ENCODE data around the gene ASAP3. TPM values are rescaled to one million over a fixed set of nuclear protein-coding genes. Genes with fewer than 3 reads are reported as not detected.
A peak's percentile ranks its signal among the peaks of the same experiment; 100 is the strongest.

Gene ASAP3
- total RNA-seq, 1 experiment from 2014 or later: 0.60 TPM

GRCh38 chr1:23522244-23522982, 38.4 kb upstream of the ASAP3 start:
- H3K4me1 ChIP-seq (ENCODE audit: low read length): peaks cover 31% of the 10 kb centered on the region
- peaks cover 25% of the 10 kb centered on the region for H3K36me3 ChIP-seq (ENCODE audit: insufficient read depth, low read length)
- H2AFZ ChIP-seq (ENCODE audit: low read length): no peak overlapping the region
- H3K9ac ChIP-seq (ENCODE audit: low read length): no peak overlapping the region
- H3K27me3 ChIP-seq (ENCODE audit: low read length): no peaks in the 10 kb centered on the region
- H3K27ac ChIP-seq (ENCODE audit: low read length): no peak overlapping the region
- H3K9me2 ChIP-seq (replicated peaks; ENCODE audit: insufficient read depth, low read length): no peaks in the 10 kb centered on the region
- no peaks in the 10 kb centered on the region for H3K9me3 ChIP-seq (ENCODE audit: low read length)
- H3K79me2 ChIP-seq (ENCODE audit: low read length): peaks cover 39% of the 10 kb centered on the region
- H4K20me1 ChIP-seq (ENCODE audit: insufficient read depth, low read depth, low read length): peaks cover 10% of the 10 kb centered on the region; the same call in 1 of the 2 replicates
- H3K4me3 ChIP-seq (ENCODE audit: low read length): no peak overlapping the region
- no peak overlapping the region for H3K4me2 ChIP-seq (ENCODE audit: low read depth, low read length, poor library complexity, severe bottlenecking)
- no peak for DNase-seq

GRCh38 chr1:23521588-23521987, 37.6 kb upstream of the ASAP3 start:
- H2AFZ ChIP-seq (ENCODE audit: low read length): no peak overlapping the region
- no peaks in the 10 kb centered on the region for H3K9me2 ChIP-seq (replicated peaks; ENCODE audit: insufficient read depth, low read length)
- H3K27ac ChIP-seq (ENCODE audit: low read length): no peak overlapping the region
- no peaks in the 10 kb centered on the region for H3K27me3 ChIP-seq (ENCODE audit: low read length)
- peaks cover 6% of the 10 kb centered on the region; the same call in 1 of the 2 replicates for H4K20me1 ChIP-seq (ENCODE audit: insufficient read depth, low read depth, low read length)
- no peak overlapping the region for H3K4me3 ChIP-seq (ENCODE audit: low read length)
- H3K9me3 ChIP-seq (ENCODE audit: low read length): no peaks in the 10 kb centered on the region
- H3K4me1 ChIP-seq (ENCODE audit: low read length): peaks cover 23% of the 10 kb centered on the region
- DNase-seq: peak; percentile 57
- H3K9ac ChIP-seq (ENCODE audit: low read length): no peak overlapping the region
- peaks cover 31% of the 10 kb centered on the region for H3K79me2 ChIP-seq (ENCODE audit: low read length)
- no peak overlapping the region for H3K4me2 ChIP-seq (ENCODE audit: low read depth, low read length, poor library complexity, severe bottlenecking)
- peaks cover 29% of the 10 kb centered on the region for H3K36me3 ChIP-seq (ENCODE audit: insufficient read depth, low read length)

GRCh38 chr1:23517581-23517980, 33.6 kb upstream of the ASAP3 start:
- Histone ChIP-seq H3K79me2 (ENCODE audit: low read length) (peaks cover 4% of the 10 kb centered on the region), H3K36me3 (ENCODE audit: insufficient read depth, low read length) (peaks cover 30% of the 10 kb centered on the region), H3K27ac (ENCODE audit: low read length) (no peak overlapping the region), H3K4me2 (ENCODE audit: low read depth, low read length, poor library complexity, severe bottlenecking) (no peak overlapping the region), H4K20me1 (ENCODE audit: insufficient read depth, low read depth, low read length) (no peaks in the 10 kb centered on the region), H3K4me3 (ENCODE audit: low read length) (no peak overlapping the region), H3K4me1 (ENCODE audit: low read length) (no peaks in the 10 kb centered on the region), H3K9me2 (replicated peaks; ENCODE audit: insufficient read depth, low read length) (no peaks in the 10 kb centered on the region), H3K27me3 (ENCODE audit: low read length) (no peaks in the 10 kb centered on the region), H3K9ac (ENCODE audit: low read length) (no peak overlapping the region), H3K9me3 (ENCODE audit: low read length) (no peaks in the 10 kb centered on the region), H2AFZ (ENCODE audit: low read length) (no peak overlapping the region)
- no peak for DNase-seq

- Histone ChIP-seq H3K79me2 (ENCODE audit: low read length) (no peaks in the 10 kb centered on the region), H3K4me2 (ENCODE audit: low read depth, low read length, poor library complexity, severe bottlenecking) (no peak overlapping the region), H2AFZ (ENCODE audit: low read length) (no peak overlapping the region), H3K4me3 (ENCODE audit: low read length) (no peak overlapping the region), H3K36me3 (ENCODE audit: insufficient read depth, low read length) (peaks cover 21% of the 10 kb centered on the region; the same call in 1 of the 2 replicates), H3K9me3 (ENCODE audit: low read length) (no peaks in the 10 kb centered on the region), H3K9me2 (replicated peaks; ENCODE audit: insufficient read depth, low read length) (no peaks in the 10 kb centered on the region), H4K20me1 (ENCODE audit: insufficient read depth, low read depth, low read length) (no peaks in the 10 kb centered on the region), H3K4me1 (ENCODE audit: low read length) (no peaks in the 10 kb centered on the region), H3K27me3 (ENCODE audit: low read length) (no peaks in the 10 kb centered on the region), H3K27ac (ENCODE audit: low read length) (no peak overlapping the region), H3K9ac (ENCODE audit: low read length) (no peak overlapping the region)
- DNase-seq: no peak
Measured at GRCh38 chr1:23515905-23516304, 31.9 kb upstream of the ASAP3 start.

- DNase-seq: no peak
- Histone ChIP-seq H3K9me2 (replicated peaks; ENCODE audit: insufficient read depth, low read length) (no peaks in the 10 kb centered on the region), H3K4me1 (ENCODE audit: low read length) (no peaks in the 10 kb centered on the region), H3K27ac (ENCODE audit: low read length) (no peak overlapping the region), H3K4me2 (ENCODE audit: low read depth, low read length, poor library complexity, severe bottlenecking) (no peak overlapping the region), H3K36me3 (ENCODE audit: insufficient read depth, low read length) (peaks cover 18% of the 10 kb centered on the region; the same call in 1 of the 2 replicates), H3K4me3 (ENCODE audit: low read length) (no peak overlapping the region), H3K9ac (ENCODE audit: low read length) (no peak overlapping the region), H2AFZ (ENCODE audit: low read length) (no peak overlapping the region), H4K20me1 (ENCODE audit: insufficient read depth, low read depth, low read length) (no peaks in the 10 kb centered on the region), H3K27me3 (ENCODE audit: low read length) (no peaks in the 10 kb centered on the region), H3K9me3 (ENCODE audit: low read length) (no peaks in the 10 kb centered on the region), H3K79me2 (ENCODE audit: low read length) (no peaks in the 10 kb centered on the region)
Measured at GRCh38 chr1:23514111-23514679, 30.2 kb upstream of the ASAP3 start.

GRCh38 chr1:23509896-23510295, 25.9 kb upstream of the ASAP3 start:
- H3K4me1 ChIP-seq (ENCODE audit: low read length): no peaks in the 10 kb centered on the region
- no peak overlapping the region for H3K4me2 ChIP-seq (ENCODE audit: low read depth, low read length, poor library complexity, severe bottlenecking)
- H4K20me1 ChIP-seq (ENCODE audit: insufficient read depth, low read depth, low read length): no peaks in the 10 kb centered on the region
- no peaks in the 10 kb centered on the region for H3K9me3 ChIP-seq (ENCODE audit: low read length)
- H3K9me2 ChIP-seq (replicated peaks; ENCODE audit: insufficient read depth, low read length): no peaks in the 10 kb centered on the region
- H3K36me3 ChIP-seq (ENCODE audit: insufficient read depth, low read length): peaks cover 9% of the 10 kb centered on the region; the same call in 1 of the 2 replicates
- no peak overlapping the region for H2AFZ ChIP-seq (ENCODE audit: low read length)
- H3K79me2 ChIP-seq (ENCODE audit: low read length): no peaks in the 10 kb centered on the region
- H3K9ac ChIP-seq (ENCODE audit: low read length): no peak overlapping the region
- H3K4me3 ChIP-seq (ENCODE audit: low read length): no peak overlapping the region
- H3K27me3 ChIP-seq (ENCODE audit: low read length): no peaks in the 10 kb centered on the region
- H3K27ac ChIP-seq (ENCODE audit: low read length): no peak overlapping the region
- no peak for DNase-seq

- Histone ChIP-seq H2AFZ (ENCODE audit: low read length) (no peak overlapping the region), H3K4me2 (ENCODE audit: low read depth, low read length, poor library complexity, severe bottlenecking) (no peak overlapping the region), H3K9me3 (ENCODE audit: low read length) (no peaks in the 10 kb centered on the region), H3K9me2 (replicated peaks; ENCODE audit: insufficient read depth, low read length) (no peaks in the 10 kb centered on the region), H3K27ac (ENCODE audit: low read length) (no peak overlapping the region), H3K9ac (ENCODE audit: low read length) (no peak overlapping the region), H3K79me2 (ENCODE audit: low read length) (no peaks in the 10 kb centered on the region), H3K4me1 (ENCODE audit: low read length) (no peaks in the 10 kb centered on the region), H3K4me3 (ENCODE audit: low read length) (no peak overlapping the region), H4K20me1 (ENCODE audit: insufficient read depth, low read depth, low read length) (no peaks in the 10 kb centered on the region), H3K36me3 (ENCODE audit: insufficient read depth, low read length) (peaks cover 3% of the 10 kb centered on the region; the same call in 1 of the 2 replicates), H3K27me3 (ENCODE audit: low read length) (no peaks in the 10 kb centered on the region)
- no peak for DNase-seq
Measured at GRCh38 chr1:23506376-23507107, 22.6 kb upstream of the ASAP3 start.

GRCh38 chr1:23505851-23506250, 21.9 kb upstream of the ASAP3 start:
- Histone ChIP-seq H3K9me3 (ENCODE audit: low read length) (no peaks in the 10 kb centered on the region), H3K9me2 (replicated peaks; ENCODE audit: insufficient read depth, low read length) (no peaks in the 10 kb centered on the region), H2AFZ (ENCODE audit: low read length) (no peak overlapping the region), H3K4me2 (ENCODE audit: low read depth, low read length, poor library complexity, severe bottlenecking) (no peak overlapping the region), H3K4me3 (ENCODE audit: low read length) (no peak overlapping the region), H3K79me2 (ENCODE audit: low read length) (no peaks in the 10 kb centered on the region), H3K27me3 (ENCODE audit: low read length) (no peaks in the 10 kb centered on the region), H3K9ac (ENCODE audit: low read length) (no peak overlapping the region), H3K27ac (ENCODE audit: low read length) (no peak overlapping the region), H4K20me1 (ENCODE audit: insufficient read depth, low read depth, low read length) (no peaks in the 10 kb centered on the region), H3K36me3 (ENCODE audit: insufficient read depth, low read length) (peaks cover under 1% of the 10 kb centered on the region; the same call in 1 of the 2 replicates), H3K4me1 (ENCODE audit: low read length) (no peaks in the 10 kb centered on the region; the same call in 1 of the 2 replicates)
- no peak for DNase-seq

All from Karpas-422 (cell line).